IPS-18c (cell line): ENCODE results near the gene NOP56.

ENCODE experiments used
- H3K4me3 ChIP-seq: 2 replicates; pipeline ENCODE4 v1.7.0; 2013; ENCODE audit warnings: low read depth, mild to moderate bottlenecking, low read length, moderate library complexity; ENCODE audit not compliant: insufficient read depth
- H3K9me3 ChIP-seq: one replicate; pipeline ENCODE4 v1.6.1; 2013; ENCODE audit warnings: mild to moderate bottlenecking, low read length, moderate library complexity; ENCODE audit not compliant: control insufficient read depth, insufficient read depth

Gene NOP56

DNA sequence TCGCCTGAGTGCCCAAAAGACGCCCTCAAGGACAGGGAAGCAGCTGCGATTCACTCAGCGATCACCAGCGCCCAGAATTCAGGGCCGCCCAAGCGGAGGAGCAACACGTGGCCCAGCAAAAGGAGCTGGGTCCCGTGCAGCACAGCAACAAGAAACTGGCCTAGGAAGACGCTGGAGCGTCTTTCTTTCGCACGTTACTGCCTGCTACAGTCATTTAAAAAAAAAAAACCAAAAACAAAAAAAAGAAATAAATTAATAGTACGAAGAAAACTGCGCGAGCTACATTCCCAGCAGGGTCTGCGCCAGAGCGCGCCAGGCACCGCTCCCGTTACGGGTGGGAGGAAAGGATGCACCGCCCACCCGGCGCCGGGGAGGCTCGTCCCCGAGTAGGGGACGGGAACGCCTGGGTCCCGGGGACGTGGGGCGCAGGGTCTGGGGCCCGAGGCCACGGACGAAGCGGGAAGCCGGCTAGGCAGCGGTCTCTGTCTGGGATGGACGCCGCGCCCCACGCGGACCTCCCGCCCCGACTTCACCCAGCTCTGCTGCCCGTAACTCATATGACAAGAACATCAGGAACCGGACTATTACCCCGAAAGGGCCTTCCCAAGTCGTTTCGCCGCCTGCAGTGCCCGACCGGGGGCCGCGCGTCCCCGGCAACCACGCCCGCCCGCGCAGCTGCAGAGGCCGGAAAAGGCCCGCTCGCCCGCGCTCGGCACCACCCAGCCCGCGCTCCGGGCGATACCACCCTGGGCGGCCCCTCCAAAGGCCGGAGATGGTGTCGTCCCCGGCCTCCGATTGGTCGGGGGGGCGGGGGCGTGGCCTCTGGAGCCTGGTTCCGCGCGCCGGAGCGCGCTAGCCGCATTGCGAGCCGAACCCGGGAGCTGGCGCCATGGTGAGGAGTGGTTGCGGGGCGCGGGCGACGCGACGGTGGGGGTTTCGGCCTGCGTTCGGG is at the start of gene NOP56:
TSS of gene NOP56 (plus strand) at position 861 of the 952 bp plus-strand sequence. CDS start at position 890, 29 bp downstream.
- H3K4me3 ChIP-seq = peak within 1 kb of the TSS; percentile 100

GRCh38 chr20:2602746-2603145 is 49.7 kb upstream of the NOP56 start:
- no peaks in the 10 kb centered on the region for H3K9me3 ChIP-seq
- H3K4me3 ChIP-seq = no peak overlapping the region

More for the DNA sequence above, at the start of gene NOP56:
- no peaks in the 10 kb centered on the region for H3K9me3 ChIP-seq

DNA sequence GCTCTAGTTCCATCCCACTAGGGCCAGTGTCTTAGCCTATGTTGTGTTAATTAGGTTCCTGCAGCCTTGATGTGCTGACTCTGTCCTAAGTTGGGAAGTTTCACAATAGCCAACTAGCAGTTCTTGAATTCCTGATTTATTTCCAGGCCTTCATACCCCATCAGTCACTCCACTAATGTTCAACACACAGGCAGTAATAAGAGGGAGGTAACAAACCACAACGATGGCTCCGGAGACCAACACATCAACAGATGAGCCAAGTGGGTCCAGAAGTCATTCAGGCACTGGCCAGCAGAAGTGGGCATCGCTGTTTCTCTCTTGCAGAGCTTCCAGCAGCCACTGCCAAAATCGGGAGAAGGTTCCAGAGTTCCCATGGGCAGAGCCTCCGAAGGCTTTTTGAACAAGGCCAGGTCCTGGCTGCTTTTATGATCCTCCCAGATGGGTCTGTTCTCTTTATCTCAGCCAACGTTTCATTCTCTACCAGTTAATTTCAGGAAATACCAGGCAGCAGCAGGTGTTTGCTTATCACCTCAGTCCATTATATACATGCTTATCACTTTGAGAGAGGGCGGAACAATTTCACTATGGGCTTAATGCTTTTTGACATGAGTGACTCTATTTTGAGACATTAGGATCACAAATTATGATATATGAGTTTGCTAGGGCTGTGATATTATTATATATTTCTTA is 48.5 kb upstream of the NOP56 start:
- no peak overlapping the region for H3K4me3 ChIP-seq

DNA sequence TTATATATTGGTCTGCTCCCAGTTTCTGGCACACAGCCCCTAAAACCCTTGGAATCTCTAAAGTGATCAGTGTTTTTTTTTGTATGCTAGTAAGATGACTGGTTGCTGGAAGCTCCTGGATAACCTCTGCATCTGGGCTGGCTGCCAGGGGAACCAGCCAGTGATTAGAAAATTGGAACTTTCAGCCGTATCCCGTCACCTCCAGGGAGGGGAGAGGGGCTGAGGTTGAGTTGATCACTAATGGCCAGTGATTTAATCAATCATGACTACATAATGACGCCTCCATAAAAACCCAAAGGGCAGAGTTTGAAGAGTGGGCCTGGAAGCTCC is 48.0 kb upstream of the NOP56 start:
- Histone ChIP-seq H3K4me3 (no peak overlapping the region), H3K9me3 (no peaks in the 10 kb centered on the region)

More for the DNA sequence above, 48.5 kb upstream of the NOP56 start:
- H3K9me3 ChIP-seq = no peaks in the 10 kb centered on the region

DNA sequence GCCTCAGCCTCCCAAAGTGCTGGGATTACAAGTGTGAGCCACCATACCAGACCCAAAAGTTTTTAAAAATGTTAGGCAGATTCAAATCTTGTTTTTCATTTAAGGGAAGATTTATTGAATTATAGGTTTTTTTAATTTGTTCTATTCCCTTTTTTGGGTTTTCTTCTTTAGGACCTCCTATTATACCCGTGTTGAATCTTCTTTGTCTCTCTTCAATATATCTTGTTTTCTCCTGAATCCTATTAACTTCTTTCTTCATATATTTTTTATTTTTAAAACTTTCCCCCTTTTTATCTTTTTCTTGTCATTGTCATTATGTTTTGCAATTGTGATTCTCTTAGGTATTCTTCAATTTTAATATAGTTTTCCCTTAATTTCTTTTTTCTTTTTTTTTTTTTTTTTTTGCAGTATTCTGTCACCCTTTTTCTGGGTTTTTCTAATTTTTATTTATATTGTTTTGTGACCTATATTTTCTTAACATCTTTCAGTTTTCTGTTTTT is 45.9 kb upstream of the NOP56 start:
- no peak overlapping the region for H3K4me3 ChIP-seq
- H3K9me3 ChIP-seq = no peaks in the 10 kb centered on the region

- H3K4me3 ChIP-seq = no peak overlapping the region
- H3K9me3 ChIP-seq = no peaks in the 10 kb centered on the region
These were observed 42.1 kb upstream of the NOP56 start for GRCh38 chr20:2610326-2610725.

GRCh38 chr20:2610941-2611720 is 41.3 kb upstream of the NOP56 start:
- Histone ChIP-seq H3K9me3 (no peaks in the 10 kb centered on the region), H3K4me3 (no peak overlapping the region)

DNA sequence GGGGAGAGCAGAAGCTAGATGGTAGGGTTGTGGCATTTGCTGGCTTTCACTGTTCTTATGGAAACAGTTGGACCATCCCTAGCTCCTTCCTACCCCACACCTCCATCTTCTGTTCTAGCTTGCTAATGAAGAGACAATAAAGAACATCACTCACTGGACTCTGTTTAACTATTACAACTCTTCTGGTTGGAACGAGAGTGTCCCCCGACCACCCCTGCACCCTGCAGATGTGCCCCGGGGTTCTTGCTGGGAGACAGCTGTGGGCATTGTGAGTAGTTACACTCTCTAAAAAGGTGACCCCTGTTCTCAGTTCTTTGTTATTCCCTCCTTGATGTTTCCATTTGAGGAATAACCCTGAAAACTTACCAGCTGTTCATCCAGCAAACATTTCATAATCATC is 40.4 kb upstream of the NOP56 start:
- H3K4me3 ChIP-seq = no peak overlapping the region

DNA sequence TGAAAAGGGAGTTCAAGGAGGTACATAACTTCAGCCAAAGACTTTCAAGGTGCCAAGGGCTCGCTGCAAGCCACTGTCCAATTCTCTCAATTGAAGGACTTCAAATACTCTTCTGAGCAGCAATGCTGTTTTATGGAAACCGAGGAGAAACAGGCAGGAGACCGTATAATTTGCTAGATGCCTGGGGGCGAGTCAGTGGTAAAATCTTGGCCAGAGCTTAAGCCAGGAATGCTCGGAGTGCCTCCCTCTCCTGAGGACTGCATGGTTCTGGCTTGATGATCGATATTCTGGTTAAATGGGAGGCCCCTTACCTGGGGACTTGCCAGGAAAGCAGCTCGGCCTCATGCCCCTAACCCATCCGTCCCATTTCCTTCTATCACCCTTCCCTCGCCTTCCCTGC is 35.8 kb upstream of the NOP56 start:
- Histone ChIP-seq H3K4me3 (no peak overlapping the region), H3K9me3 (no peaks in the 10 kb centered on the region)

More for the DNA sequence above, 40.4 kb upstream of the NOP56 start:
- H3K9me3 ChIP-seq = no peaks in the 10 kb centered on the region

- H3K9me3 ChIP-seq = no peaks in the 10 kb centered on the region
- no peak overlapping the region for H3K4me3 ChIP-seq
These were observed 35.2 kb upstream of the NOP56 start for GRCh38 chr20:2617099-2617714.

GRCh38 chr20:2618815-2619214 is 33.6 kb upstream of the NOP56 start:
- Histone ChIP-seq H3K9me3 (no peaks in the 10 kb centered on the region), H3K4me3 (no peak overlapping the region)

DNA sequence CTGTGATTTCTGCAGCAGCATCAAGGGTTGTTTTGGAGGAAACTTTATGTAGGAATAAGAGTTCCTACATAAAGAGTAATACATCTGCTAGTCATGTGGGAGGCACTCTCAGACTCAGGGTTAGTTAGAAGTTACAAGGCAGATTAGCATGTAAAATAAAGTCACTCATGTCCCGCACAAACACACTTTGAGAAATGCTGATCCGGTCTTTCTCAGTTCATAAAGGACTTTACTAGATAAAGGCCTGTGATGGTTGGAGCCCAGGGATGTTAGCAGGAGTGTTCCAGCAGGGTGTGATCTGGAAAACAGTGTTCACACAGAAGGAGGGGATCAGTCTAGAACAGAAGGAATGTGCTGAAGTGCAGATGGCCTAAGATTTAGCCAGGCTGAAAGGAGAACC is 33.1 kb upstream of the NOP56 start:
- Histone ChIP-seq H3K4me3 (no peak overlapping the region), H3K9me3 (no peaks in the 10 kb centered on the region)

GRCh38 chr20:2619961-2620595 is 32.4 kb upstream of the NOP56 start:
- Histone ChIP-seq H3K4me3 (no peak overlapping the region), H3K9me3 (no peaks in the 10 kb centered on the region)

GRCh38 chr20:2624190-2624589 is 28.2 kb upstream of the NOP56 start:
- no peaks in the 10 kb centered on the region for H3K9me3 ChIP-seq
- H3K4me3 ChIP-seq = no peak overlapping the region

GRCh38 chr20:2625062-2625461 is 27.4 kb upstream of the NOP56 start:
- Histone ChIP-seq H3K9me3 (no peaks in the 10 kb centered on the region), H3K4me3 (no peak overlapping the region)

- H3K9me3 ChIP-seq = no peaks in the 10 kb centered on the region
- H3K4me3 ChIP-seq = no peak overlapping the region
These were observed 25.4 kb upstream of the NOP56 start for GRCh38 chr20:2626853-2627541.
